Measurements from ENCODE around the gene DDX54.

DDX54 gene

DNA sequence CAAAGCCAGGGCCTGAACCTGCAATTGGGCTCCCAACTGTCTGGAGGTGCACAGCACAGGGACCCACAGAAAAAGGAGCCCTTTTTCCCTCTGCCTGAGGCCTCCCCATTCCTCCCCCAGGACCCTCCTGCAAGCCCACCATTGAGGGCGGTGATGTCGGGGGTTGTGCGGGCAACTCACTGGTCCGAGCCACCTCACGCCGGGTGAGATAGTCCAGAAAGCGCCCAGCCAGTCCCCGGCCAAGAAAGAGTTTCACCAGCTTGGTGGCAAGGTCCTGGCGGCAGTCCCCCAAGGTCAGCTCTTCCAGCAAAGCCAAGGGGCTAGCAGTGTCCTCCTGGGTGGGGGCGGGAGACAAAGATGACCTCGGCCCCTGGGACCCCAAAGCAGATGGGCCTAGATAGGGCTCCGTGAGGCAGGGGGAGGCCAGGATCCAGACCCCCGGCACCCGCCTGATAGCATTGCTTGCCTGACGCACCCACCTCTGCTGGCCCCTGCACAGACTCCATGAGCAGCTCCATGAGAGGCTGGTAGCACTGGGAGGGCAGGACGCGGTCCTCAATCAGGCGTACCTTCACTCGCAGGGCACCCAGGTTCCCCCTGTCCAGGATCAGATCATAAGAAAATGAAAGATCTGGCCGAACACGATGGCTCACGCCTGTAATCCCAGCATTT lies 69.7 kb downstream of the DDX54 start:
- H3K4me3 ChIP-seq (ENCODE audit: low read depth, low read length), result no peak overlapping the region
- DNase-seq (ENCODE audit: low read depth), result no peak
- TF ChIP-seq, protein P1, sequence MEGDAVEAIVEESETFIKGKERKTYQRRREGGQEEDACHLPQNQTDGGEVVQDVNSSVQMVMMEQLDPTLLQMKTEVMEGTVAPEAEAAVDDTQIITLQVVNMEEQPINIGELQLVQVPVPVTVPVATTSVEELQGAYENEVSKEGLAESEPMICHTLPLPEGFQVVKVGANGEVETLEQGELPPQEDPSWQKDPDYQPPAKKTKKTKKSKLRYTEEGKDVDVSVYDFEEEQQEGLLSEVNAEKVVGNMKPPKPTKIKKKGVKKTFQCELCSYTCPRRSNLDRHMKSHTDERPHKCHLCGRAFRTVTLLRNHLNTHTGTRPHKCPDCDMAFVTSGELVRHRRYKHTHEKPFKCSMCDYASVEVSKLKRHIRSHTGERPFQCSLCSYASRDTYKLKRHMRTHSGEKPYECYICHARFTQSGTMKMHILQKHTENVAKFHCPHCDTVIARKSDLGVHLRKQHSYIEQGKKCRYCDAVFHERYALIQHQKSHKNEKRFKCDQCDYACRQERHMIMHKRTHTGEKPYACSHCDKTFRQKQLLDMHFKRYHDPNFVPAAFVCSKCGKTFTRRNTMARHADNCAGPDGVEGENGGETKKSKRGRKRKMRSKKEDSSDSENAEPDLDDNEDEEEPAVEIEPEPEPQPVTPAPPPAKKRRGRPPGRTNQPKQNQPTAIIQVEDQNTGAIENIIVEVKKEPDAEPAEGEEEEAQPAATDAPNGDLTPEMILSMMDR (IDR thresholded peaks at IDR 0.05; ENCODE audit: control insufficient read depth, extremely low read depth, insufficient read depth), result no peak

DNA sequence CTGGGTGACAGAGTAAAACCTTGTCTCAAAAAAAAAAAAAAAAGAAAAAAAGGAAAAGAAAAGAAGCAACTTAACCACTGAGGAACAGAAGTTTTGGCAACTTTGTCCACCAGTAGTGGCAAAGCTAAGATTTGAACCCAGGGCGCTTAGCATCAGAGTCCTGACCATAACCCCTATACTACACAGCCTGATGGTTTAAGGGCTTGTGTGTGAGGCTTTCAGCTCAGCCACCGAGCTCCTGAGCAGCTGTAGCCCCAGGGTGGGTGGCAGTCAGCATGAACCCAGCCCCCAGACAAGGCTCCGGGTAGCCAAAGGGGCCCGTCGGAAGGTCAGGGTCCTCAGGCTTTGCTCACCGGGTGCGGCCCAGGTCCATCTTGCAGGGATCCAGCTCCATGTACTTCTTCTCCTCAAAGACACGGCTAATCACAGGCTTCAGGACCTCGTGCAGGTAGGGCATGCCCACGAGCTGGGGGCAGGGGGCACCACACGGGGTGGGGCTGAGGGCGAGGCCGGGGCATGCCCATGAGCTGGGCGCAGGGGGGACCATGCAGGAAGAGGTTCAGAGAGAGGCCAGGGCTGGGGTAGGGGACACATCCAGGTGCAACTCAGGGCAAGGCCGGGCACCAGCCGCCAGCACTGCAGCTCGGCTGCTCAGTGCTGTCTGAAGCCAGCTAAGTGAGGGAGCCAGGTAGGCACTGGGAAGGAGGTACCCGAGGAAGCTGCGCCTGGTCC lies 70.7 kb downstream of the DDX54 start:
- H3K4me3 ChIP-seq (ENCODE audit: low read depth, low read length), result no peak overlapping the region
- TF ChIP-seq, protein P1 (IDR thresholded peaks at IDR 0.05; ENCODE audit: control insufficient read depth, extremely low read depth, insufficient read depth), result no peak
- DNase-seq (ENCODE audit: low read depth), result no peak

DNA sequence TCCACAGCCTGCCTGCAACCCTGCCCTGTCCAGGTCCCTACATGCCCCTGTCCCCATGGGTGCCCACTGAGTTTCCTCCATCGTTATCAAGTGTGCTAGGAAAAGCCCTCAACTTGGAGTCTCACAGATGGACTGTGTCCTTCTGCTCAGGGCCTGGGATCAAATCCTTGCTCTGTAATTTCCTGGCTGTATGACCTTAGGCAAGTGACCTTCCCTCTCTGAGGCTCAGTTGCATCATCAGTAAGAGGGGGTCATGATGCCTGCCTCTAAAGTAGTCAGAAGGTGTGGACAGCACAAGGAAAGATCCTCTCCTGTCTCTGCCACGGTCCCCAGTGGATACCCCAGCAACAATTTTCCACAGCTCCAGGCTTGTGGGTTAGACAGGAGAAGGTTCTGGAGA lies 71.9 kb downstream of the DDX54 start:
- TF ChIP-seq, protein P1 (IDR thresholded peaks at IDR 0.05; ENCODE audit: control insufficient read depth, extremely low read depth, insufficient read depth), result no peak

DNA sequence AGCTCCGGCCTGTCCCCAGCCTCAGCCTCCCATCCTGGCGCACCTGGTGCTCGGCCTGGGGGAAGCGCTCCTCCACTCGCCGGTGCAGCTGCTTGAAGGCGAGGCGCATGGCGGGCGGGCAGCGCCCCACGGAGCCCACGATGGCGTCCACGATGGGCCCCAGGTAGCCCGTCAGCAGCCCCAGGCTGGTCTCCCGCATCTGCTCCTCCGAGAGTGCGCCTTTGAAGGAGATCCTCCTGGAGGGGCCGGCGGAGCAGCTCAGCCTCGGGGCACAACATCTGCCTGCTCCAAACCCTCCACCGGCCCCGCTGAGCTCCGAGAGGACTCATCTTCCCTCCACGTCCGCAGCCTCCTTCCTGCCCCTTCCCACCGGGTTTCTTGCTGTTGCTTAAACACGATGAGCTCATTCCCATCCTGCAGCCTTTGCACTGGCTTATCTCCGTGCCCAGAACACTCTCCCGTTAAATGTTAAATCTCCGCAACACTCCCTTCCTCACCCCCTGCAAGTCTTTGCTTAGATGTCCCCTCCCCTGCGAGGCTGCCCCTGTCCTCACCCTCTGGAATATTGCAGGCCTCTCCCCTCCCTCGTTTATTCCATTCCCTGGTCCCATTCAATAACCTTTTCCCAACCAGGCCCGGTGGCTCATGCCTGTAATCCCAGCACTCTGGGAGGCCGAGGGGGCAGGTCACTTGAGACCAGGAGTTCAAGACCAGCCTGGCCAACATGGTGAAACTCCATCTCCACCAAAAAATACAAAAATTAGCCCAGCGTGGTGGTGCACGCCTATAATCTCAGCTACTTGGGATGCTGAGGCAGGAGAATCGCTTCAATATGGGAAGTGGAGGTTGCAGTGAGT lies 73.0 kb downstream of the DDX54 start:
- DNase-seq (ENCODE audit: low read depth), result no peak
- no peak overlapping the region for H3K4me3 ChIP-seq (ENCODE audit: low read depth, low read length)
- TF ChIP-seq, protein P1 (IDR thresholded peaks at IDR 0.05; ENCODE audit: control insufficient read depth, extremely low read depth, insufficient read depth), result no peak

More for the DNA sequence above, 71.9 kb downstream of the DDX54 start:
- no peak overlapping the region for H3K4me3 ChIP-seq (ENCODE audit: low read depth, low read length)
- DNase-seq (ENCODE audit: low read depth), result no peak

DNA sequence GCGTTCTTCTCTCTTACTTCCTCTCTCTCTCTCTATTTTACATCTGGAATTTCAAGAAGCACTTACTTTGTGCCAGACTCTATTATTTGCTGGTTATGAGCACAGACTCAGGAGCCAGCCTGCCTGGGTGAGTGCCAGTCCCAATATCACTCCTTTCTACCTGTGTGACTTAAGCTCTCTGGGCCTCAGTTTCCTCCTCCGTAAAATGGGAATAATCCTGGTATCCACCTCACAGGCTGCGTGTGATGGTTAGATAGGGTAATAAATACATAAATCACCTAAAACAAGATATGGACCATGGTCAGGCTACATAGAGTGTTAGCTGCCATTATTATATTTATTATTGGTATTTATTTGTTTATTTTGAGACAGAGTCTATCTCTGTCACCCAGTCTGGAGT lies 74.0 kb downstream of the DDX54 start:
- no peak overlapping the region for H3K4me3 ChIP-seq (ENCODE audit: low read depth, low read length)
- DNase-seq (ENCODE audit: low read depth), result no peak
- TF ChIP-seq, protein P1 (IDR thresholded peaks at IDR 0.05; ENCODE audit: control insufficient read depth, extremely low read depth, insufficient read depth), result no peak

DNA sequence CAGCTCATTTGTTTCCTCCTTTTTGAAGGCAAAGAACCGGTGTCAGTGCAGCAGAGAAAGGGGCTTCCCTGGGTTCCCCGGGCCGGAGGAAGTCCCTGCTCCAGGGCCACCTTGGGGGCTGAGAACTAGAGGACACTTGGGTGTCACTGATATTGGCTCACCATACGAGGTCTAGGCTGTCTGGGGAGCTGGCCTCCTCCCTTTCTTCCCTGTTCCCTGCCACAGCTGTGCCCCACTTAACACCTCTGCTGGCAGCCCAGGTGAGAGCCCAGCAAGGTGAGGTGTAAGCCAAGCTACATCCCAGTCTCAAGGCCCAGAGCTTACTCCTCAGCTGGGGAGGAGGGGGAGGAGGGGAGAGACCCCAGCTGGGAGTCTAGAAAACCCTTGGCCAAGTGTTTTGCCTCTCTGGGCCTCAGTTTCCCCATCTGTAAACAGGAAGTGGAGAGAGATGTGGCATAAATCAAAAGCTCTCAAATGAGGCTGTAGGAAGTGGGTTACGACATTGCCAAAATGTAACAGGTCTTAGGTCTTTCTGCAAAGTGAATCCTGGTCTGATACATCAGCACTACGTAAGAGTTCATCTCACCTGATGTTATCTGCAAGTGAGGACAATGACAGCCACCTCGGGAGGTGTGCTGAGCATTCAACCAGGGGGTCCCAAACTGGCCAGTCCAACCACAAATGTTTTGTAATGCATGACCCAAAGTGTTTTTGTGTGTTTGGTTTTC lies 75.2 kb downstream of the DDX54 start:
- no peak overlapping the region for H3K4me3 ChIP-seq (ENCODE audit: low read depth, low read length)
- DNase-seq (ENCODE audit: low read depth), result no peak
- TF ChIP-seq, protein P1 (IDR thresholded peaks at IDR 0.05; ENCODE audit: control insufficient read depth, extremely low read depth, insufficient read depth), result no peak

All from LNCaP clone FGC (cell line).